ENCODE measurements around the gene SH2B3.

Gene SH2B3

GRCh38 chr12:111438481-111438880 is 32.8 kb downstream of the SH2B3 start:
- no peak overlapping the region for H3K4me3 ChIP-seq (ENCODE audit: low read length)
- H3K9ac ChIP-seq (ENCODE audit: low read length): no peak overlapping the region
- no peaks in the 10 kb centered on the region for H3K27me3 ChIP-seq (ENCODE audit: control insufficient read depth, insufficient read depth, low read length)
- H3K27ac ChIP-seq (ENCODE audit: low read depth, low read length): no peak overlapping the region
- no peaks in the 10 kb centered on the region for H3K36me3 ChIP-seq (ENCODE audit: control insufficient read depth, insufficient read depth, low read length)
- H3K4me1 ChIP-seq (ENCODE audit: control insufficient read depth, insufficient read depth, low read length): peaks cover 9% of the 10 kb centered on the region

- no peaks in the 10 kb centered on the region for H3K36me3 ChIP-seq (ENCODE audit: control insufficient read depth, insufficient read depth, low read length)
- peaks cover 7% of the 10 kb centered on the region for H3K4me1 ChIP-seq (ENCODE audit: control insufficient read depth, insufficient read depth, low read length)
- no peak overlapping the region for H3K9ac ChIP-seq (ENCODE audit: low read length)
- no peak overlapping the region for H3K4me3 ChIP-seq (ENCODE audit: low read length)
- no peaks in the 10 kb centered on the region for H3K27me3 ChIP-seq (ENCODE audit: control insufficient read depth, insufficient read depth, low read length)
- no peak overlapping the region for H3K27ac ChIP-seq (ENCODE audit: low read depth, low read length)
These were observed 34.0 kb downstream of the SH2B3 start for GRCh38 chr12:111439657-111440151.

DNA sequence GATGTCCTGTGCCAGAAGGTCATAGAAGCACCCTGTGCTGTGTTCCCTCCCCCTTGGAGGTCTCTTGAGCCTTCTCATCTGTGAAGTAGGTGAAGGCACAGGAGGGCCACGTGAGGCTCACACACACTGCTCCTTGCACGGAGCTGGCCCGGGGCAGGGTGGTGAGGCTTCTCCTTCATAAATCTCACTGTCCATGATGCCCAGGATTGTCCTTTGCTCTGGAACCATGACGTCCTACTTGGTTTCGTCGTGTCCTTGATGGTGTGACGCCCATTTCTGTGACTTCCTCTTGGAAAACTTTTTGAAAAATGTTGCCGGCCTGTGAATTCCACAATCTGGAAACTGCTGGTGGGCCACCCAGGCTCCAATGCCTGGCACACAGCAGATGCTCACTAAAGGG is 34.4 kb downstream of the SH2B3 start:
- Histone ChIP-seq H3K9ac (ENCODE audit: low read length) (no peak overlapping the region), H3K4me1 (ENCODE audit: control insufficient read depth, insufficient read depth, low read length) (peaks cover 8% of the 10 kb centered on the region), H3K4me3 (ENCODE audit: low read length) (no peak overlapping the region), H3K36me3 (ENCODE audit: control insufficient read depth, insufficient read depth, low read length) (no peaks in the 10 kb centered on the region), H3K27me3 (ENCODE audit: control insufficient read depth, insufficient read depth, low read length) (no peaks in the 10 kb centered on the region), H3K27ac (ENCODE audit: low read depth, low read length) (no peak overlapping the region)

DNA sequence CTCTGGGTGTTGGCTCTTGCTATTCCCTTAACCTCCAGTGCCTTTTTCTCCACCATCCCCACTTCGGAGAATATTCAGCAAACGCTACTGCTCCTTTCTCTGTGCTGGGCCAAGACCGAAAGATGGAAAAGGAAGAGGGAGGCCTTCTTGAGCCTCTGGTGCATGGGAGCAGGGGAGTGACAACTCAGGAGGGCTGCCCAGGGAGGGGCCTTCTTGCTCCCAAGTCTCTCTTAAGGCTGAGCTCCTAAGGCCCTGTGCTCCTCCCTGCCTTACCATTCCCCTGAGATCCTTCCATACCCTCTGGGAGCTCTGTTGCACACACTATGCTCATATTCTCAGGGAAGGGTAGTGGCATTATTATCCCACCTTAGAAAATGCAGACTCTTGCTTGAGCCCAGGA is 34.9 kb downstream of the SH2B3 start:
- Histone ChIP-seq H3K36me3 (ENCODE audit: control insufficient read depth, insufficient read depth, low read length) (peaks cover 1% of the 10 kb centered on the region), H3K27ac (ENCODE audit: low read depth, low read length) (no peak overlapping the region), H3K4me3 (ENCODE audit: low read length) (no peak overlapping the region), H3K9ac (ENCODE audit: low read length) (no peak overlapping the region), H3K27me3 (ENCODE audit: control insufficient read depth, insufficient read depth, low read length) (no peaks in the 10 kb centered on the region), H3K4me1 (ENCODE audit: control insufficient read depth, insufficient read depth, low read length) (peaks cover 12% of the 10 kb centered on the region)

GRCh38 chr12:111441107-111441928 is 35.6 kb downstream of the SH2B3 start:
- Histone ChIP-seq H3K36me3 (ENCODE audit: control insufficient read depth, insufficient read depth, low read length) (peaks cover 5% of the 10 kb centered on the region), H3K4me1 (ENCODE audit: control insufficient read depth, insufficient read depth, low read length) (peaks cover 18% of the 10 kb centered on the region), H3K27ac (ENCODE audit: low read depth, low read length) (no peak overlapping the region), H3K4me3 (ENCODE audit: low read length) (no peak overlapping the region), H3K27me3 (ENCODE audit: control insufficient read depth, insufficient read depth, low read length) (no peaks in the 10 kb centered on the region), H3K9ac (ENCODE audit: low read length) (no peak overlapping the region)

DNA sequence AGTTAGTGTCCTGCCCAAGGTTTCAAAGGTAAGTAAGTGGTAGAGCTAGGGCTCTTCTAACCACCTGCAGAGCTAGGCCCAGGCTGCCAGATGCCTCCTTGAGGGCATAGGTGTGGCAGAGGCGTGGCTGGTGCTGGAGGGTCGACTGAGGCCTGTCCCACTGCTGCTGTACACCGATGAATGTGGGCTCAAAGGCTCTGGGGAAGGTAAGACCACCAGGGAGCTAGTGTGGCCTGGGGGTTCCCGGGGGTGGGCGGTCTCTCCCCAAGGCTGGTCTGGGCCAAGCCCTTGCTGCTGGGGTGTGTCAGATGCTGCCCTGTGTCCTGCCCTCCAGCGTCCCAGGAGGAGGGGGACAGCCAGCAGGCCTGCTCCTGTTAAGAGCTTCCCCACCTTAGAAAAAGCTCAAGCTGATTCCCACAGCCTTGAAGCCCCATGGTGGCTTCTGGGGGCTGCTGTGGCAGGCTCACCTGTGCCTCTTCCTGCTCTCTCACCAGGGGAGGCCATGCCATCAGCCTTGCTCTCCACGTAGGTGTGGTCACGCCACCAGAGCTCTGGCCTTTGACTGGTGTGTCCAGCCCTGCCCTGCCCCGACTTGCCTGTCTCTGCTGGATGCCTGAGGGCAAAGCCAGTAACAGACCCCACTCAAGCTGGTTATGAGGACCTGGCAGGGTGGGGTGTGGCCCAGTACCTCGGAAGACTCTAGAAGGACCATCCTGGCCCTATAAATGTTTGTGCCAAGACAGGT is 36.8 kb downstream of the SH2B3 start:
- Histone ChIP-seq H3K4me3 (ENCODE audit: low read length) (no peak overlapping the region), H3K36me3 (ENCODE audit: control insufficient read depth, insufficient read depth, low read length) (peaks cover 13% of the 10 kb centered on the region), H3K4me1 (ENCODE audit: control insufficient read depth, insufficient read depth, low read length) (peaks cover 21% of the 10 kb centered on the region), H3K27me3 (ENCODE audit: control insufficient read depth, insufficient read depth, low read length) (no peaks in the 10 kb centered on the region), H3K27ac (ENCODE audit: low read depth, low read length) (no peak overlapping the region), H3K9ac (ENCODE audit: low read length) (no peak overlapping the region)

DNA sequence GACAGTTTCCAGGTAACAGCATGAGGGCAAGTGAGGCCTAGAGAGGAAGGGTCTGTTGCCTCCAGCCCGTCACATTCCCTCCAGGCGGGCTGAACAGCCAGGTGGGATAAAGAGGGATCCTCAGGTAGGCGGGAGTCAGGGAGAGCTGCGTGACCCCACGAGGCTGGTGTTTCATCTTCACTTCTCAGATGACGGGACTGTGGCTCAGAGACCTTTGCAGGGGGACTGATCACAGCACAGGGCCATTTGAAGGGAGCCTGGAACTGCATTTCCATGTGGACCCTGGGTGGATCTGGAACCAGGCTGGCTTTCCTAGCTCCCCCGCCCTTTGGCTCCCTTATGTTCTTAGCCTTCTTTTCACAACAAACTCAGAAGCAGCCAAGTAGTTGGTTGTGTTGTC is 37.4 kb downstream of the SH2B3 start:
- Histone ChIP-seq H3K36me3 (ENCODE audit: control insufficient read depth, insufficient read depth, low read length) (peaks cover 20% of the 10 kb centered on the region), H3K9ac (ENCODE audit: low read length) (no peak overlapping the region), H3K27me3 (ENCODE audit: control insufficient read depth, insufficient read depth, low read length) (no peaks in the 10 kb centered on the region), H3K4me3 (ENCODE audit: low read length) (no peak overlapping the region), H3K4me1 (ENCODE audit: control insufficient read depth, insufficient read depth, low read length) (peaks cover 21% of the 10 kb centered on the region), H3K27ac (ENCODE audit: low read depth, low read length) (no peak overlapping the region)

DNA sequence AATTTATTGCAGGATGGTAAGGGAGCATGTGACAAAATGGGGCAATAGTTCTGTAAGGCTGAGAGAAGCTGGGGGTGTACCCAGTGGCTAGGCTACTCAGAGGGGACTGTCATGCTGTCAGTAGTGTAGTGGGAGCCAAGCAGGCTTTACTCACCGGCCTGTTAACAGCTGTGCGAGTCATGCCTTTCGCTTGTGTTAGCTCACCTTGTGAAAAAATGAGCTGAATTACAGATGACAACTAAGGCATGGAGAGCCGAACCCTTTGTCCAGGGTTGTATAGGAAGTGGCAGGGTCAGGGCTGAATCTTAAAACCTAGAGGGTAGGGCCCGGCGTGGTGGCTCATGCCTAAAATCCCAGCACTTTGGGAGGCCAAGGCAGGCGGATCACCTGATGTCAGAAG is 37.9 kb downstream of the SH2B3 start:
- Histone ChIP-seq H3K4me1 (ENCODE audit: control insufficient read depth, insufficient read depth, low read length) (peaks cover 21% of the 10 kb centered on the region), H3K27ac (ENCODE audit: low read depth, low read length) (no peak overlapping the region), H3K4me3 (ENCODE audit: low read length) (no peak overlapping the region), H3K27me3 (ENCODE audit: control insufficient read depth, insufficient read depth, low read length) (no peaks in the 10 kb centered on the region), H3K36me3 (ENCODE audit: control insufficient read depth, insufficient read depth, low read length) (peaks cover 22% of the 10 kb centered on the region), H3K9ac (ENCODE audit: low read length) (no peak overlapping the region)

DNA sequence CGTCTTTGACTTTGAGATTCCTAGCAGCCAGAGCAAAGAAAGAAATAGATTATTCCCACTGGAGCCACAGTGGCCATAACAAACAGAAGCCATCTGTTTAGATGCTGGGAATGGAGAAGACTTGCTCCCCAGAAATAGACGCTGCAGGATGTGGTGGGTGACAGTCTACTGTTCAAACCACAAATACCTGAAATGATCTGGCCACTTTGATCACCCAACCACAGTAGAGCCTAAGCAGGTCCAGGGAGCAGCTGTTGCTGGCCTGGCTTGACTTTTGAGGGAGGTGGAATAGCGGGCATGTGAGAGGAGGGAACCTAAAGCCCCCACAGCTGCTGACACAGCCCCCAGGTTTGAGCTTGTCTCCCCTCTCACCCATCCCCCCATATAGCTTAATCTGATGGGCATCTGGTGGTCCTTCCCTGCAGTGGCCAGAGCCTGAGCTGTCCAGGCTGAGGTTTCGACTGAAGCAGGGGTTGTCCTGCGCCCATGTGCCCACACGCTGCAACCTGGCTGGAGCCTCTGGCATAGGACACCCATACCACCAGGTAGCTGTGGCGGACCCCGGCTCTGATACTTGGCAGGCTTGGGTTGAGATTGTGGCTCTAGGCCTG is 38.7 kb downstream of the SH2B3 start:
- H3K27me3 ChIP-seq (ENCODE audit: control insufficient read depth, insufficient read depth, low read length): no peaks in the 10 kb centered on the region
- H3K4me1 ChIP-seq (ENCODE audit: control insufficient read depth, insufficient read depth, low read length): peaks cover 21% of the 10 kb centered on the region
- H3K27ac ChIP-seq (ENCODE audit: low read depth, low read length): peak overlapping the region; percentile 65
- peaks cover 24% of the 10 kb centered on the region for H3K36me3 ChIP-seq (ENCODE audit: control insufficient read depth, insufficient read depth, low read length)
- H3K9ac ChIP-seq (ENCODE audit: low read length): no peak overlapping the region
- no peak overlapping the region for H3K4me3 ChIP-seq (ENCODE audit: low read length)

- peak overlapping the region; percentile 65 for H3K27ac ChIP-seq (ENCODE audit: low read depth, low read length)
- peaks cover 21% of the 10 kb centered on the region for H3K4me1 ChIP-seq (ENCODE audit: control insufficient read depth, insufficient read depth, low read length)
- no peaks in the 10 kb centered on the region for H3K27me3 ChIP-seq (ENCODE audit: control insufficient read depth, insufficient read depth, low read length)
- no peak overlapping the region for H3K4me3 ChIP-seq (ENCODE audit: low read length)
- H3K9ac ChIP-seq (ENCODE audit: low read length): no peak overlapping the region
- peaks cover 25% of the 10 kb centered on the region for H3K36me3 ChIP-seq (ENCODE audit: control insufficient read depth, insufficient read depth, low read length)
These were observed 39.4 kb downstream of the SH2B3 start for GRCh38 chr12:111444925-111445725.

- H3K27me3 ChIP-seq (ENCODE audit: control insufficient read depth, insufficient read depth, low read length): no peaks in the 10 kb centered on the region
- no peak overlapping the region for H3K9ac ChIP-seq (ENCODE audit: low read length)
- H3K36me3 ChIP-seq (ENCODE audit: control insufficient read depth, insufficient read depth, low read length): peaks cover 34% of the 10 kb centered on the region
- H3K4me3 ChIP-seq (ENCODE audit: low read length): no peak overlapping the region
- H3K27ac ChIP-seq (ENCODE audit: low read depth, low read length): peak overlapping the region; percentile 65
- peaks cover 21% of the 10 kb centered on the region for H3K4me1 ChIP-seq (ENCODE audit: control insufficient read depth, insufficient read depth, low read length)
These were observed 40.2 kb downstream of the SH2B3 start for GRCh38 chr12:111445726-111446581.

Data from rectal smooth muscle tissue (tissue), 1 donor.